GM12801 (cell line): ENCODE results near the gene ABHD4.

Experiments
- CTCF ChIP-seq: IDR thresholded peaks from one replicate; pipeline ENCODE4 v1.5.1; 2011; ENCODE audit warnings: control low read depth; ENCODE audit not compliant: insufficient read length; ENCODE audit errors: extremely low read depth

The ABHD4 gene

GRCh38 chr14:22656226-22656625 lies 58.1 kb downstream of the ABHD4 start:
- TF ChIP-seq CTCF = no peak

DNA sequence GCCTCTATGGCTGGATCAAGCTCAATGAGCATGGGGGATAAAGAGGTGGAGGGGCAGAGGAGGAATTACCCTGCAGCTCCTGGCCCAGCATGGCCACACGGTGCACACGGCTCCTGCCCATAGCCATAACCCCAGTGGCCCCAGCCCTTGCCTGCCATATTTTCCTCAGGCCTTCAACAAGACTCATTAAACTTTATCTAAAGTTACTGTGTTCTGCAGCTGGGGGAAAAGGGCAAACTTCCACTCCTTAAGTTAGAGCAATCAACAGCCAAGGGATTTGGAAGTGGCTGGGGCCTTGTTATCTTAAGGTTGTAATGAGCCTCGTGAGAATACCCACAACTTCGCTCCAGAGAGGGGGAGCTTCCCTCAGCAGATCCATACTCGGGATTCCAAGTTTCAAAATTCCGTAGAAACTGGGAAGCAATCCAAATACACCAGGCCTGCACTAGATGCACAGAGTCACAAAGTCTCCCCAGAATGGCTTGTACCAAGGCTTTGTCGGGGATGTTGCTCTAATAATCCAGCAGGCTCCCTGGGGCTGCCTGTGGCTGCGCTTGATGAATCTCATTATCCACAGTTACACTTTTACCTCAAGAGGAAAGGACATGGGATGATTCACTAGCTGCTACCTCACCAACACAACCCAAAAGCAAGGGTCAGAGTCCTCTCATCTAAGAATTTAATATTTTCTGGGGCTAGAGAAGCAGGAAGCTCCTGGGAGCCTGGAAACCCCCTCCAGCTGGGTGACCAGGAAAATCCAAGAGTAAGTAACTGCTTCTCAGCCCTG lies 59.0 kb downstream of the ABHD4 start:
- no peak for TF ChIP-seq CTCF

- no peak for TF ChIP-seq CTCF
Measured at GRCh38 chr14:22657861-22658260, 59.8 kb downstream of the ABHD4 start.

GRCh38 chr14:22658946-22659345 lies 60.8 kb downstream of the ABHD4 start:
- no peak for TF ChIP-seq CTCF

DNA sequence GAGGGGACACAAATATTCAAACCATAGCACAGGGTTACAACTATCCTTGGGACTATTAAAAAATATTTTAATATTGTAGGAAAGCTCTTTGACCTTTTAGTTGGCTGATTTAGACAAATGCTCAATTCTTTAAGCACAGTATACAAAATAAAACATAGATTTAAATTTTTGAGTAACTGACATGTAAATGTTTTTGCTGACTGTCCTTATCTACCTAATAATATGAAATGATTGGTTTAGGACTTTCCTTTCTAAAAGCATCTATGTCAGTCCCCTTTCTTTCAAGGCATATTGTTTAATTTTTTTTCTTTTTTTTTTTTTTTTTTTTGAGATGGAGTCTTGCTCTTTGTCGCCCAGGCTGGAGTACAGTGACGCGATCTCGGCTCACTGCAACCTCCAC lies 62.6 kb downstream of the ABHD4 start:
- TF ChIP-seq CTCF = no peak
